Mesenchymal stem cell (in vitro differentiated cells and primary cell): ENCODE measurements around the gene MEF2B.

Experiments
- DNase-seq: peaks from one replicate; pipeline ENCODE4 v3.0.0-alpha.2; 2013
- H2AFZ ChIP-seq: one replicate; pipeline ENCODE4 v1.6.1; 2013; ENCODE audit warnings: low read depth, mild to moderate bottlenecking, control low read depth, inconsistent platforms, low read length, moderate library complexity
- H2AK5ac ChIP-seq: 2 replicates; pipeline ENCODE4 v1.6.1; 2013; ENCODE audit warnings: low read length, moderate library complexity, mild to moderate bottlenecking, inconsistent platforms; ENCODE audit not compliant: severe bottlenecking
- H2BK120ac ChIP-seq: one replicate; pipeline ENCODE4 v1.6.1; 2013; ENCODE audit warnings: low read depth, mild to moderate bottlenecking, inconsistent platforms, low read length, moderate library complexity
- H2BK12ac ChIP-seq, 2 experiments: one replicate each; pipeline ENCODE4 v1.6.1; 2013; ENCODE audit warnings: inconsistent platforms in 2 of 2, low read length in 2 of 2, mild to moderate bottlenecking in 2 of 2, moderate library complexity in 2 of 2, control low read depth in 1 of 2
- H2BK15ac ChIP-seq: one replicate; pipeline ENCODE4 v1.6.1; 2013; ENCODE audit warnings: mild to moderate bottlenecking, low read depth, inconsistent platforms; ENCODE audit not compliant: poor library complexity, severe bottlenecking
- H2BK5ac ChIP-seq: 2 replicates; pipeline ENCODE4 v1.6.1; 2013; ENCODE audit warnings: low read depth, mild to moderate bottlenecking, low read length, control low read depth, inconsistent platforms; ENCODE audit not compliant: poor library complexity, severe bottlenecking
- H3K14ac ChIP-seq, 2 experiments: one replicate each; pipeline ENCODE4 v1.6.1; 2013; ENCODE audit warnings: inconsistent platforms in 2 of 2, low read length in 2 of 2, control low read depth in 1 of 2, mild to moderate bottlenecking in 1 of 2, moderate library complexity in 1 of 2
- H3K18ac ChIP-seq, 2 experiments: one replicate each; pipeline ENCODE4 v1.6.1; 2013; ENCODE audit warnings: inconsistent platforms in 2 of 2, low read length in 2 of 2, control low read depth in 1 of 2, low read depth in 1 of 2, mild to moderate bottlenecking in 1 of 2
- H3K23ac ChIP-seq, 2 experiments: one replicate each; pipeline ENCODE4 v1.6.1; 2013; ENCODE audit warnings: inconsistent platforms in 2 of 2, low read length in 2 of 2, mild to moderate bottlenecking in 2 of 2, moderate library complexity in 2 of 2, control low read depth in 1 of 2
- H3K27ac ChIP-seq: 2 replicates; pipeline ENCODE4 v1.5.1; 2013; ENCODE audit warnings: mild to moderate bottlenecking, moderate library complexity, low read length, control low read depth, inconsistent platforms; ENCODE audit not compliant: poor library complexity, severe bottlenecking
- H3K27me3 ChIP-seq, 2 experiments: 2 replicates each; pipeline versions ENCODE4 v1.6.1 to v1.7.0; 2013; ENCODE audit warnings: low read length in 2 of 2, mild to moderate bottlenecking in 2 of 2, moderate library complexity in 2 of 2, control low read depth in 1 of 2, inconsistent platforms in 1 of 2; ENCODE audit not compliant: control insufficient read depth in 1 of 2, insufficient read depth in 1 of 2
- H3K36me3 ChIP-seq, 2 experiments: 2 replicates each; pipeline versions ENCODE4 v1.6.1 to v1.7.0; 2013; ENCODE audit warnings: low read length in 2 of 2, control low read depth in 1 of 2, inconsistent platforms in 1 of 2, low read depth in 1 of 2, mild to moderate bottlenecking in 1 of 2; ENCODE audit not compliant: insufficient read depth in 2 of 2, control insufficient read depth in 1 of 2
- H3K4ac ChIP-seq, 2 experiments: one replicate each; pipeline ENCODE4 v1.6.1; 2013; ENCODE audit warnings: inconsistent platforms in 2 of 2, low read length in 2 of 2, mild to moderate bottlenecking in 2 of 2, moderate library complexity in 2 of 2, control low read depth in 1 of 2, low read depth in 1 of 2
- H3K4me1 ChIP-seq: 2 replicates; pipeline ENCODE4 v1.6.1; 2013; ENCODE audit warnings: low read depth, low read length, control low read depth; ENCODE audit not compliant: control insufficient read depth, insufficient read depth
- H3K4me2 ChIP-seq: 2 replicates; pipeline ENCODE4 v1.6.1; 2013; ENCODE audit warnings: low read length, mild to moderate bottlenecking, inconsistent platforms; ENCODE audit not compliant: poor library complexity, severe bottlenecking
- H3K4me3 ChIP-seq, 2 experiments: 2 replicates each; pipeline versions ENCODE4 v1.5.1 to v1.7.0; 2013; ENCODE audit warnings: low read length in 2 of 2, mild to moderate bottlenecking in 2 of 2, control low read depth in 1 of 2, low read depth in 1 of 2; ENCODE audit not compliant: insufficient read depth in 1 of 2
- H3K79me1 ChIP-seq: replicated peaks from 2 replicates; pipeline ENCODE4 v1.6.1; 2013; ENCODE audit warnings: mild to moderate bottlenecking, control low read depth, low read length, inconsistent platforms; ENCODE audit not compliant: poor library complexity, severe bottlenecking
- H3K9ac ChIP-seq: 2 replicates; pipeline ENCODE4 v1.7.0; 2013; ENCODE audit warnings: mild to moderate bottlenecking, low read length, moderate library complexity
- H3K9me3 ChIP-seq: 2 replicates; pipeline ENCODE4 v1.7.0; 2013; ENCODE audit warnings: mild to moderate bottlenecking, low read length; ENCODE audit not compliant: control insufficient read depth
- H4K8ac ChIP-seq: one replicate; pipeline ENCODE4 v1.6.1; 2013; ENCODE audit warnings: inconsistent platforms, mild to moderate bottlenecking, low read length, moderate library complexity
- H4K91ac ChIP-seq: one replicate; pipeline ENCODE4 v1.6.1; 2013; ENCODE audit warnings: mild to moderate bottlenecking, low read length, inconsistent platforms
- WGBS: methylation state at CpG from one replicate; pipeline ENCODE4 v1.1.7; 2013; ENCODE audit warnings: mixed read lengths; 5-methylcytosine and 5-hydroxymethylcytosine counted together

MEF2B gene

GRCh38 chr19:19169236-19170052, 619 bp downstream of the MEF2B start:
- Histone ChIP-seq H2BK15ac (no peak overlapping the region), H2BK5ac (no peak overlapping the region), H2BK12ac (no peak overlapping the region), H4K8ac (no peak overlapping the region), H2BK120ac (no peak overlapping the region), H3K9me3 (no peaks in the 10 kb centered on the region), H3K36me3 (no peaks in the 10 kb centered on the region), H3K4me3 (peak overlapping the region in 1 of 2 experiments; percentile 62), H3K4ac (no peak overlapping the region), H2AK5ac (no peak overlapping the region), H3K9ac (no peak overlapping the region), H3K27me3 (peaks cover 11 to 15% of the 10 kb centered on the region in 2 experiments), H3K18ac (no peak overlapping the region), H2AFZ (no peak overlapping the region), H4K91ac (no peak overlapping the region), H3K14ac (no peak overlapping the region), H3K23ac (no peak overlapping the region), H3K4me2 (peak overlapping the region; percentile 54), H3K27ac (no peak overlapping the region), H3K4me1 (peaks cover 16% of the 10 kb centered on the region), H3K79me1 (no peaks in the 10 kb centered on the region)
- 76% methylated on average over 9 of the region's 9 CpGs for WGBS
- no peak for DNase-seq

DNA sequence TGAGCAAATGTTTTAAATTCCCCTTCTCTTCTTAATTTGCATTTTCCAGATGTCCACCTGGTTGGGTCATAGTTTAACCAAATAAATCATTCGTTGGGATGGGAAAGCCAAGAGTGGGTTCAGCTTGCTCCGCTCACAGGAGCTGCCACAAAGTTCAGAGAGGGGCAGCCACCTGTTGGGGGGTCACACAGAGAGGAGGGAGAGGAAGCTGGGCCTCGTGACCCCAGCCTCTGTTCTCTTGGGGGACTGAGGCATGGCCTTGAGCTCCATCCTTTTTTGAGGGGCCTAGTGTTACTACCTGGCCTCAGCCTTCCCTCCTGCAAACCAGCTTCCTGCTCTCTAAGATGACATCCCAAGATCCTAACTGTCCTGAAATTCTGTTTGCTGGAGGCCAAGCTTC, 2.5 kb downstream of the MEF2B start:
- Histone ChIP-seq H3K23ac (no peak overlapping the region), H3K79me1 (no peaks in the 10 kb centered on the region), H3K4ac (no peak overlapping the region), H2BK5ac (no peak overlapping the region), H3K4me2 (no peak overlapping the region), H4K91ac (no peak overlapping the region), H2BK120ac (no peak overlapping the region), H3K4me1 (peaks cover 16% of the 10 kb centered on the region), H3K18ac (no peak overlapping the region), H2BK12ac (no peak overlapping the region), H3K27ac (no peak overlapping the region), H3K14ac (no peak overlapping the region), H3K27me3 (peaks cover 11 to 15% of the 10 kb centered on the region in 2 experiments), H2BK15ac (no peak overlapping the region), H3K4me3 (no peak overlapping the region), H4K8ac (no peak overlapping the region), H3K36me3 (no peaks in the 10 kb centered on the region), H2AFZ (no peak overlapping the region), H3K9me3 (no peaks in the 10 kb centered on the region), H3K9ac (no peak overlapping the region), H2AK5ac (no peak overlapping the region)
- no peak for DNase-seq
- WGBS = 80% methylated on average over 3 of the region's 3 CpGs

GRCh38 chr19:19165396-19165795, 4.7 kb downstream of the MEF2B start:
- Histone ChIP-seq H2AFZ (no peak overlapping the region), H2BK15ac (no peak overlapping the region), H3K14ac (no peak overlapping the region), H2BK120ac (no peak overlapping the region), H2BK12ac (no peak overlapping the region), H3K4ac (no peak overlapping the region), H4K8ac (no peak overlapping the region), H3K79me1 (no peaks in the 10 kb centered on the region), H3K9ac (no peak overlapping the region), H3K4me3 (no peak overlapping the region), H2AK5ac (no peak overlapping the region), H3K18ac (no peak overlapping the region), H4K91ac (no peak overlapping the region), H3K4me1 (peaks cover 7% of the 10 kb centered on the region), H2BK5ac (no peak overlapping the region), H3K23ac (no peak overlapping the region), H3K27ac (no peak overlapping the region), H3K4me2 (no peak overlapping the region), H3K36me3 (no peaks in the 10 kb centered on the region), H3K9me3 (no peaks in the 10 kb centered on the region), H3K27me3 (peaks cover 6 to 8% of the 10 kb centered on the region in 2 experiments)
- no peak for DNase-seq
- 100% methylated on average over 1 of the region's 1 CpG for WGBS

GRCh38 chr19:19162495-19162894, 7.6 kb downstream of the MEF2B start:
- WGBS = 85% methylated on average over 7 of the region's 7 CpGs

More at GRCh38 chr19:19162495-19162894, 7.6 kb downstream of the MEF2B start:
- no peak overlapping the region for H3K4ac ChIP-seq
- H3K23ac ChIP-seq = no peak overlapping the region
- no peak overlapping the region for H2BK12ac ChIP-seq
- no peak overlapping the region for H3K18ac ChIP-seq
- no peaks in the 10 kb centered on the region for H3K9me3 ChIP-seq
- H4K91ac ChIP-seq = no peak overlapping the region
- no peaks in the 10 kb centered on the region for H3K27me3 ChIP-seq
- H3K79me1 ChIP-seq = no peaks in the 10 kb centered on the region
- H4K8ac ChIP-seq = peak overlapping the region; percentile 9
- no peak overlapping the region for H3K4me3 ChIP-seq
- H3K4me2 ChIP-seq = no peak overlapping the region
- H3K4me1 ChIP-seq = no peaks in the 10 kb centered on the region
- H3K36me3 ChIP-seq = no peaks in the 10 kb centered on the region
- no peak overlapping the region for H2BK5ac ChIP-seq
- no peak overlapping the region for H2AK5ac ChIP-seq
- H3K14ac ChIP-seq = no peak overlapping the region
- DNase-seq = no peak
- no peak overlapping the region for H2BK15ac ChIP-seq
- H3K27ac ChIP-seq = no peak overlapping the region
- no peak overlapping the region for H2BK120ac ChIP-seq
- no peak overlapping the region for H2AFZ ChIP-seq
- H3K9ac ChIP-seq = no peak overlapping the region
